Lung microvascular endothelial cell (primary cell): Measurements from ENCODE around the gene RNF34. TPM values are rescaled to one million over a fixed set of nuclear protein-coding genes. Genes with fewer than 3 reads are reported as not detected.
"Not testable (repeated sequence)": the region's sequence is repeated elsewhere in the genome, so short reads cannot be mapped to it uniquely, and the experiment has no call there.

ENCODE experiments used
- DNase-seq, 2 donors: peaks; one replicate each; pipeline versions ENCODE4 v3.0.0 to v3.0.0-alpha.2; 2010; ENCODE audit warnings: low read depth in 2 of 2
- total RNA-seq: library from RNA; depleted of rRNA; stranded (reverse); fragments of >200 nt; gene quantifications from 2 replicates; pipeline ENCODE4 v1.2.1, GENCODE V29; 2014

RNF34 gene, protein sequence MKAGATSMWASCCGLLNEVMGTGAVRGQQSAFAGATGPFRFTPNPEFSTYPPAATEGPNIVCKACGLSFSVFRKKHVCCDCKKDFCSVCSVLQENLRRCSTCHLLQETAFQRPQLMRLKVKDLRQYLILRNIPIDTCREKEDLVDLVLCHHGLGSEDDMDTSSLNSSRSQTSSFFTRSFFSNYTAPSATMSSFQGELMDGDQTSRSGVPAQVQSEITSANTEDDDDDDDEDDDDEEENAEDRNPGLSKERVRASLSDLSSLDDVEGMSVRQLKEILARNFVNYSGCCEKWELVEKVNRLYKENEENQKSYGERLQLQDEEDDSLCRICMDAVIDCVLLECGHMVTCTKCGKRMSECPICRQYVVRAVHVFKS
- total RNA-seq = 86.5 and 116 TPM in 2 replicates

DNA sequence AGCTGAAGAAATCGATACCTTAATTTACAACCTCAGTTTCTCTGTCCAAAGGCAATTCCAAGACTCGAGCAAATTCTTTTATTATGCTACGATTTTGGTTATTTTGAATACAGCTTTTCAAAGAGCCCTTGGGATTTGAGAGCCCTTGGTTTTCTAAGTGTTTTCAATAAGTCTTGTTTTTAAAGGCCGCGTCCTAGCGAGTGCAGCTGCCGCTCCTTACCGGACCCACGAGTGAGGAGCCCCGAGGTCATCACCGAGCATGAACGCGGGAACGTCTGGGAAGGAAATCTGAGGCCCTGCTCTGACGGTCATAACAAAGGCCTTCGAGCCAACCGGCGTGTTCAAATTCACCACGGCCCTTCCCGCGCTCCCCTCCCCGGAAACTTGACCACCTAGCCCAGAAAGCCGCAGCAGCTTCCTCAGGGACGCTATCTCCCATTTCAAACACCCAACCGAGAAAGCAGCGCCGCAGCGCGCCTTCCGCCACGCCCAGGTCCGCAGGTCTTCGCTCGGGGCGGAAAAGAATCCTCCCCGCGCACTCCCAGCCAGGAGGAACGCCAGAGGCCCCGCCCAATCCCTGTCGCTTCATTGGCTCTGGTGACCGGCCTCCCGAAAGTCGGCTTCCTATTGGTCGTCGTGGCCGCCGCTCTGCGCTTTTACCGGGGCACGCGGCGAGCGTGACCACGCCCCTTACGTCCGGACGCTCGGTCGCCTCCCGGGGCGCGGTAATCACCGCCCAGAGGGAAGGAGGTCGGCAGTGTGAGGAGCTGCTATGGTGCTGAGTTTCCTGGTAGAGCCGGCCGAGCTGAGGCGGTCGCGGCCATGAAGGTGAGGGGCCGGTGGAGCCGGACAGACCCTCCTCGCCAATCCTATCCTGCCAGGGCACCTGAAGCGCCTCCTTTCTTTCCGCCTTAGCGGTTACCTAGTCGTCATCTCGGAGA lies at the start of gene RNF34:
RNF34 (plus strand) TSS at position 728 of the 941 bp plus-strand sequence; CDS start at position 823, 95 bp downstream.
- peak; percentile 97 to 99 for DNase-seq

DNA sequence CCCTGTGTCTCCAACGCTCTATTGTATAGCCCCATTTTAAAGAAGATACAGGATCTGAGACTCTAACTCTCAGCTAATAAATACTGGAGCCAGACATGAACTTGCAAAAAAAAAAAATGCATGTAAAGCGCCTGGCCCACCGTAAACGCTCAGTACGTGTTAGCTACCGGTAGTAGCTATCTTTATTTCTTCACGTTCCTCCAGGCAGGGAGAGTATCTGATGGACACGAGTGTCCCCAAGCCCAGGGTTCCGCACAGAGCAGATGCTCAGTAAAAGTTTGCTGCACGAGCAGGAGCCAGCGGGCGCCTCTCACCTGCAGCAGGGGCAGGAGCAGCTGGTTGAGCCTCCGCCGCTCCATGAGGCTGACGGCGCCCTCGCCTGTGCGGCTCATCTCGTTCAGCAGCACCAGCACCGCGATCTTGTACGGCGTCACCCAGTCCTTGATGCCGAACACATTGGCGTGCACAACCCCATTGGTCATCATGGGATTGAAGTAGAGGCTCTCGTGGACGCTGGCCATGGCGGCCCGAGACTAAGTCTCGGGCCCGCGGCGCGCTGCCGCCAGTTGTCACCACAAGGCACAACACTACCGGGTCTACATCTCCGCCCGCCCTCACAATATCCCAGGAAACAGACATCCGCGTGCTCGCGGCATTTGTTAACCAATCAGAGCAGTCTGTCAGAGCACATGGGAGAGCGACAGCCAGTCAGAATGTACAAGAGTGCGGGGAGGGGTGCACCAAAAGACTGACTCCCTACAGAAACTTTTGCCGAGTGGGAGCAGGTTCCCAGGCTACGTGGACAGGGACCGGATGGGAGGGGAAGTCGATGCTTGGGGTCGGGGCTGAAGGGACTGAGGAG lies 47.9 kb upstream of the RNF34 start, which contains the start of gene ANAPC5:
ANAPC5 (minus strand) TSS at position 592 of the 862 bp plus-strand sequence; CDS start at position 521, 71 bp downstream.
- DNase-seq = peak; percentile 99 to 100

DNA sequence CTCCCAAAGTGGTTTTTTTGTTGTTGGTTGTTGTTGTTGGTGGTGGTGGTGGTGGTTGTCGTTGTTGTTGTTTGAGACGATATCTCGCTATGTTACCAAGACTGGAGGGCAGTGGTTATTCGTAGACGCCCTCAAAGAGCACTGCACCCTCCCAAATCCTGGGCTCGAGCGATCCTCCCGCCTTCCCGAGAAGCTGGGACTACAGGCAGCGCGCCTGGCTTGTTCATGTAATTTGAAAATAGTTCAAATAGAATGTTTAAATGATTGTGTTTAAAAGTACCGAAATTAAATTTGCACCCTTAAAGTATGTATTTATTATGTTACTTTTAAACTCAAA lies 47.3 kb upstream of the RNF34 start:
- DNase-seq = no peak

DNA sequence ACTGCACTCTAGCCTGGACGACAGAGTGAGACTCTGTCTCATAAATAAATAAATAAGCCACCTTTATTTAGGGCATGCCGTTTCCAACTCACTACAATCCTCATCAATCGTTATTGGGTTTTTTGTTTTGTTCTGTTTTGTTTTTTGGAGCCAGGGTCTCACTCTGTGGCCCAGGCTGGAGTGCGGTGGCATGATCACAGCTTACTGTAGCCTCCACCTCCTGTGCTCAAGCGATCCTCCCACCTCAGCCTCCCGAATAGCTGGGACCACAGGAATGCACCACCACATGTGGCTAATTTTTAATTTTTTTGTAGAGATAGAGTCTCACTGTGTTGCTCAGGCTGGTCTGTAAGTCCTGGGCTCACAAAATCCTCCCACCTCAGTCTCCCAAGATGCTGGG lies 44.1 kb upstream of the RNF34 start:
- no peak for DNase-seq

- no peak for DNase-seq
Measured at GRCh38 chr12:121356657-121357056, 43.3 kb upstream of the RNF34 start.

DNA sequence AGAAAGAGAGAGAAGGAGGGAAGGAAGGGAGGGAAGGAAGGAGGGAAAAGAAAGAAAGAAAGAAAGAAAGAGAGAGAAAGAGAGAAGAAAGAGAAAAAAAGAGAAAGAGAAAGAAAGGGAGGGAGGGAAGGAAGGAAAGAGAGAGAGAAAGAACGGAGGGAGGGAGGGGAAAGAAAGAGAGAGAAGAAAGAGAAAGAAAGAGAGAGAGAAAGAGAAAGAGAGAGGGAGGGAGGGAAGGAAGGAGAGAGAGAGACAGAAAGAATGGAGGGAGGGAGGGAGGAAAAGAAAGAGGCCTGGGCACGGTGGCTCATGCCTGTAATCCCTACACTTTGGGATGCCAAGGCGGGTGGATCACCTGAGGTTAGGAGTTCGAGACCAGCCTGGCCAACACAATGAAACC lies 42.6 kb upstream of the RNF34 start:
- DNase-seq = no peak

DNA sequence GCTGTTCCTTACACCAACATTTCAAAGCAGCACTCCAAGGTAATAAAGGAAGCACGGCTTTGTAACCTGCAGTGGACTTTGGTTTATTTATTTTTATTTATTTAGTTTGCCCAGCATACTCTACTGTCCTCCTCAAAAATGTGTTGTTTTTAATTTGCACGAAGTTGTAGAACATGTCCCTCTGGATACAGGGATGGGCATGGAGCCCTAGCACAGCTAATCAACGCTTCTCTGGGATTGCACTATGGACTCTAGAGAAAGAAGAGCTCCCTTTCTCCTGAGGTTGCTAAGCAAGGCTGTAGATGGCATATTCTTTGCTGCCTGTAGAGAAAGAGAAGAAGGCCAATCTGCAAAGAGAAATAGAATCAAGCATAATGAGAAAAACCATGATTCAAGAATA lies 41.8 kb upstream of the RNF34 start:
- no peak for DNase-seq

DNA sequence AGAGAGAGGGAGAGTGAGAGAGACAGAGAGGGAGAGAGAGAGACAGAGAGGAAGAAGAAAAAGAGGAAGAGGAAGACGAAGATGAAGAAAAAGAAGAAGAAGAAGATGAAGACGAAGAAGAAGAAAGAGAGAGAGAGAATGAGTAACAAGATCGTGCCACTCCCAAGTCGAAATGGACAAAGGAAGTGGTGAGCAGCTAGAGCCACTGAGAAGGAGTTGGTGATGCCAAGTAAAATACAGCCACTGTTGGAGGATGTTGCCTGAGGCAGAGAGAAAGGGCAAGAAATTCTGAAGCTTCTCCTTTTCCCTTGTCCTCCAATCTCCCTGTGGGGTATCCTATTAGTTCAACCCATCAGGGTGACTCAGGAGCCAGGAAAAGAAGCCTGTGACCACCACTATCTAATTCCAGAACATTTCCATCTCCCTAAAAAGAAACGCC lies 35.2 kb upstream of the RNF34 start:
- no peak for DNase-seq

DNA sequence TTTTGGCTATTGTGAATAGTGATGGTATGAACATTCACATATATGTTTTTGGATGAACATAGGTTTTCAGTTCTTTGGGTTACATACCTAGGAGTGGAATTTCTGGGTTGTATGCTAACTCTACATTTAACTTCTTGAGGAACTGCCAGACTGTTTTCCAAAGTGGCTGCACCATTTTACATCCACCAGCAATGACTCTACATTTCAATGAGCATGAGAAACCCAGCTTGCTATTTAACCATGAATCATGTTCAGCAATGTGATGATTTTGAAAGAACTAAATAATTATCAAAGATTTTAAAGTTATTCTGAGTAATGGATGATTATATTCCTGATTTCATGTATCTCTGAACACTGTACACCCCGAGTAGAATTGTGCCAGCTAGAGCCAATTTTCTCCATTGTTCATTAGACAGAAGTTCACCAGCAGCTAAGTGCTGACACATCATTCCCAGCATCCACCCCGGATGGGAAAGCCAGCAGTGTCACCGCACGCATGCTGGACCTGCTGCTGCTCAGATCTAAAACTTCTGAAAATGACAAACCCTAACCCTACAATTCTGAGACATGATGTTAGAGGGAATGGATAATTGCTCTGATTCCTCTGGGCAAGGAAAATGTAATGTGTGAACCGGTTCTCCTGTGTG lies 34.4 kb upstream of the RNF34 start:
- DNase-seq = no peak

- no peak for DNase-seq
Measured at GRCh38 chr12:121366063-121366459, 33.9 kb upstream of the RNF34 start.

DNA sequence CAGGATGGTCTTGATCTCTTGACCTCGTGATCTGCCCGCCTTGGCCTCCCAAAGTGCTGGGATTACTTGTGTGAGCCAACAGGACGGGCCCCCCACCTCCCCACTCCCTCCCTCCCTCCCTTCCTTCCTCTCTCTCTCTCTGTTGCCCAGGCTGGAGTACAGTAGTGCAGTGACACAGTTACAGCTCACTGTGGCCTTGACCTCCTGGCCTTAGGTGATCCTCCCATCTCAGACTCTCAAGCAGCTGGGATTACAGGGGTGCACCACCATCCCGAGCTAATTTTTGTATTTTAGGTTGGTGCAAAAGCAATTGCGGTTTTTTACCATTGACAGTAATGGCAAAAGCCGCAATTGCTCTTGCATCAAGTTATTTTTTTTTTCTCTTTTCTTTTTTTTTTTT lies 28.5 kb upstream of the RNF34 start:
- DNase-seq = no peak

DNA sequence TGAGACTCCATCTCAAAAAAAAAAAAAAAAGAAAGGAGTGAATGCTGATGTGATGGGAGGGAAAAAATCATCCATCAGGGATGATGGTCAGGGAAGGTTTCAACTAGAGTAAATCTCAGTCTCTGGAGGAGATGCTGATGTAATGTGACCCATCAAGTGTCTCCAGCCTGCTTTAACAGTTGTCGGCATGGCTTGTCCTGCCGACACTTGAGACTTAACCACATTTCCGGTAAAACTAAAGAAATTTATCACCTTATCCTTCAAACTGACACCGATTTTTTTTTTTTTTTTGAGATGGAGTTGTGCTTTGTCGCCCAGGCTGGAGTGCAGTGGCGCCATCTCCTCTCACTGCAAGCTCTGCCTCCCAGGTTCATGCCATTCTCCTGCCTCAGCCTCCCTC lies 26.2 kb upstream of the RNF34 start:
- DNase-seq = no peak

- DNase-seq = not testable (repeated sequence)
Measured at GRCh38 chr12:121374336-121374735, 25.6 kb upstream of the RNF34 start.

DNA sequence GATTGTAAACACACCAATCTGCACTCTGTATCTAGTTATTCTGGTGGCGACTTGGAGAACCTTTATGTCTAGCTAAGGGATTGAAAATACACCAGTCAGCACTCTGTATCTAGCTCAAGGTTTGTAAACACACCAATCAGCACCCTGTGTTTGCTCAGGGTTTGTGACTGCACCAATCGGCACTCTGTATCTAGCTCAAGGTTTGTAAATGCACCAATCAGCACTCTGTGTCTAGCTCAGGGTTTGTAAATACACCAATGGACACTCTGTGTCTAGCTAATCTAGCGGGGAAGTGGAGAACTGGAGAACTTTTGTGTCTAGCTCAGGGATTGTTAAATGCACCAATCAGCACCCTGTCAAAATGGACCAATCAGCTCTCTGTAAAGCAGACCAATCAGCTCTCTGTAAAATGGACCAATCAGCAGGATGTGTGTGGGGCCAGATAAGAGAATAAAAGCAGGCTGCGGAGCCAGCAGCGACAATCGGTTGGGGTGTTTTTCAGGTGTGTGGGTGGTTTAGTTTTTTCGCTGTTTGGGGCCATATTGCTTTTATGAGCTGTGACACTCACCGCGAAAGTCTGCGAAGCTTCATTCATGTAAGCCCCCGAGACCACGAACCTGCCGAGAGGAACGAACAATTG lies 24.9 kb upstream of the RNF34 start:
- not testable (repeated sequence) for DNase-seq

GRCh38 chr12:121376754-121377697 lies 22.9 kb upstream of the RNF34 start:
- no peak for DNase-seq

- no peak for DNase-seq
Measured at GRCh38 chr12:121378736-121379135, 21.2 kb upstream of the RNF34 start.

DNA sequence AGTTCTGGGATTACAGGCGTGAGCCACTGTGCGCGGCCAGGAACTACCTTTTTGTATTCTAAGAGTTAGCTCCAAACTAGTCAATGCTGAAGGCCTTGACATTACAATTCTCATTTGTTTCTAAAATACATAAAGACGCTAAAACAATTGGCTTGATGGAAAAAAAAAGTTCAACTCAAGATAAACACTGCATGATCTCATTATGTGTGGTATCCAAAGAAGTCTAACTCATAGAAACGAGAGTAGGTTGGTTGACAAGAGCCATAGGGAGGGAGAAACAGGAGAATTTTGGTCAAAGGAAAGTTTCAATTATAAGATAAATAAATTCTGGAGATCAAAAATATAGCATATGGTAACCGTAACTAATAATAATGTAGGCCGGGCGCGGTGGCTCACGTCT lies 20.0 kb upstream of the RNF34 start:
- no peak for DNase-seq

GRCh38 chr12:121383601-121384021 lies 16.3 kb upstream of the RNF34 start:
- DNase-seq = no peak

DNA sequence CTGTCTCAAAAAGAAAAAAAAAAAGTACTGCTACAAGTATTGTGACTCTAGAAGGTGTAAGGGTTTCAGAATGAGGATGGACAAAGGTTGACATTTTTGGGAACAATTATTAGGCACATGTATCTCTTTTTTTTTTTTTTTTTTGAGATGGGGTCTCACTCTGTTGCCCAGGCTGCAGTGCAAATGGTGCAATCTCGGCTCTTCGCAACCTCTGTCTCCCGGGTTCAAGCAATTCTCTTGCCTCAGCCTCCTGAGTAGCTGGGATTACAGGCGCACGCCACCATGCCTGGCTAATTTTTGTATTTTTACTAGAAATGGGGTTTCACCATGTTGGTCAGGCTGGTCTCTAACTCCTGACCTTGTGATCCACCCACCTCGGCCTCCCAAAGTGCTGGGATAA lies 15.0 kb upstream of the RNF34 start:
- DNase-seq = not testable (repeated sequence)
